Keratinocyte (primary cell): Measurements from ENCODE around the gene LSM3. TPM values are rescaled to one million over a fixed set of nuclear protein-coding genes. Genes with fewer than 3 reads are reported as not detected.
A peak's percentile ranks its signal among the peaks of the same experiment; 100 is the strongest.

ENCODE experiments used
- DNase-seq: peaks from one replicate; pipeline ENCODE4 v3.0.0-alpha.2; 2011; ENCODE audit warnings: low read depth, missing footprints, low spot score
- FAIRE-seq: peaks from 2 replicates; lab custom pipeline; 2011; peaks lifted over from hg19 to GRCh38; lab: Jason Lieb, UNC
- H2AFZ ChIP-seq: 2 replicates; pipeline ENCODE4 v1.6.0; 2012; ENCODE audit warnings: low read length, control low read depth, inconsistent platforms; ENCODE audit not compliant: control insufficient read depth
- H3K27ac ChIP-seq: 2 replicates; pipeline ENCODE4 v1.5.1; 2011; ENCODE audit warnings: low read length; ENCODE audit not compliant: control insufficient read depth, insufficient read depth
- H3K27me3 ChIP-seq: 3 replicates; pipeline ENCODE4 v1.6.0; 2011; ENCODE audit warnings: low read length; ENCODE audit not compliant: control insufficient read depth, insufficient read depth; ENCODE audit errors: extremely low read depth
- H3K36me3 ChIP-seq, 2 experiments: 2 replicates in 1 of 2; 3 replicates in 1 of 2; pipeline ENCODE4 v1.5.1; 2011; ENCODE audit warnings: low read length in 2 of 2, mild to moderate bottlenecking in 1 of 2; ENCODE audit not compliant: control insufficient read depth in 2 of 2, insufficient read depth in 2 of 2; ENCODE audit errors: extremely low read depth in 1 of 2
- H3K4me1 ChIP-seq: 3 replicates; pipeline ENCODE4 v1.5.1; 2011; ENCODE audit warnings: low read length; ENCODE audit not compliant: control insufficient read depth, insufficient read depth; ENCODE audit errors: extremely low read depth
- H3K4me2 ChIP-seq: 3 replicates; pipeline ENCODE4 v1.6.0; 2011; ENCODE audit warnings: low read depth, low read length; ENCODE audit not compliant: control insufficient read depth, insufficient read depth; ENCODE audit errors: extremely low read depth
- H3K4me3 ChIP-seq, 3 experiments: fragments of 200-600 bp in 1 of 3; sonication (generic) in 1 of 3; 2 replicates in 2 of 3; 3 replicates in 1 of 3; pipeline ENCODE4 v1.5.1; 2011 to 2016; ENCODE audit warnings: low read length in 3 of 3, mild to moderate bottlenecking in 3 of 3, control low read depth in 2 of 3, inconsistent platforms in 1 of 3, low read depth in 1 of 3, mixed read lengths in 1 of 3, mixed run types in 1 of 3, moderate library complexity in 1 of 3; ENCODE audit not compliant: control insufficient read depth in 2 of 3, insufficient read depth in 2 of 3; ENCODE audit errors: extremely low read depth in 1 of 3
- H3K79me2 ChIP-seq: 2 replicates; pipeline ENCODE4 v1.6.0; 2012; ENCODE audit warnings: low read length; ENCODE audit not compliant: control insufficient read depth, insufficient read depth
- H3K9ac ChIP-seq: 3 replicates; pipeline ENCODE4 v1.6.0; 2011; ENCODE audit warnings: low read length; ENCODE audit not compliant: control insufficient read depth, insufficient read depth; ENCODE audit errors: extremely low read depth
- H3K9me1 ChIP-seq: 3 replicates; pipeline ENCODE4 v1.6.0; 2011; ENCODE audit warnings: low read length; ENCODE audit not compliant: control insufficient read depth, insufficient read depth; ENCODE audit errors: extremely low read depth
- H3K9me3 ChIP-seq: 2 replicates; pipeline ENCODE4 v1.5.1; 2012; ENCODE audit warnings: low read depth, low read length; ENCODE audit not compliant: control insufficient read depth
- H4K20me1 ChIP-seq: 3 replicates; pipeline ENCODE4 v1.6.0; 2011; ENCODE audit warnings: low read length; ENCODE audit not compliant: control insufficient read depth, insufficient read depth; ENCODE audit errors: extremely low read depth
- CTCF ChIP-seq, 3 experiments: IDR thresholded peaks in 1 of 3; conservative IDR thresholded peaks in 1 of 3; optimal IDR thresholded peaks in 1 of 3; 2 replicates in 2 of 3; 3 replicates in 1 of 3; pipeline versions ENCODE3 to v1.5.1; 2011; ENCODE audit warnings: low read length in 3 of 3, mild to moderate bottlenecking in 3 of 3, moderate library complexity in 2 of 3, control low read depth in 1 of 3, inconsistent platforms in 1 of 3; ENCODE audit not compliant: insufficient read depth in 2 of 3; ENCODE audit errors: extremely low read depth in 1 of 3
- EZH2 ChIP-seq: IDR thresholded peaks from one replicate; pipeline ENCODE4 v1.6.1; 2012; ENCODE audit warnings: inconsistent platforms, mild to moderate bottlenecking, low read length, moderate library complexity
- dilution Hi-C: fragments of 300-500 bp; cut with MboI; formaldehyde crosslinking; loops from one replicate; pipeline ENCODE4 v1.7.0; 2020; ENCODE audit warnings: low sequenced_read_pairs; ENCODE audit not compliant: extremely low pct_ligation_motif_present
- polyA plus RNA-seq, 5 experiments: library from polyadenylated mRNA; depleted of rRNA in 3 of 5; stranded (reverse) in 3 of 5; stranded (forward) in 1 of 5; unstranded in 1 of 5; fragments of >200 nt; gene quantifications; 1 replicate in 1 of 5; 2 replicates in 3 of 5; 3 replicates in 1 of 5; pipeline versions ENCODE4 v1.2.1 to v1.2.3, GENCODE V29; 2011 to 2012; ENCODE audit warnings: missing spikeins in 2 of 5, low read depth in 1 of 5, low replicate concordance in 1 of 5

The LSM3 gene
- polyA plus RNA-seq, 1 donor (not counting 4 experiments of a cell fraction or from before 2014, with no cell fraction given) = 26.1 TPM

- no peaks in the 10 kb centered on the region for H4K20me1 ChIP-seq
- H3K4me3 ChIP-seq = no peak overlapping the region
- no peaks in the 10 kb centered on the region for H3K36me3 ChIP-seq
- H3K27ac ChIP-seq = no peak overlapping the region
- dilution Hi-C loops = no loop called here
- no peaks in the 10 kb centered on the region for H3K27me3 ChIP-seq
- H3K4me1 ChIP-seq = peaks cover 3% of the 10 kb centered on the region
- no peak overlapping the region for H3K4me2 ChIP-seq
- TF ChIP-seq EZH2 (no peak), CTCF (optimal IDR thresholded peaks at IDR 0.05 in 1 of 3, IDR thresholded peaks at IDR 0.05 in 1 of 3, conservative IDR thresholded peaks at IDR 0.05 in 1 of 3; ENCODE audit: extremely low read depth in 1 of 3, insufficient read depth in 2 of 3, low read length in 3 of 3) (no peak)
- DNase-seq = no peak
- FAIRE-seq = no peak
- H3K9me3 ChIP-seq = no peaks in the 10 kb centered on the region
- H3K9ac ChIP-seq = no peak overlapping the region
- H3K79me2 ChIP-seq = no peaks in the 10 kb centered on the region
- H2AFZ ChIP-seq = no peak overlapping the region
- H3K9me1 ChIP-seq = no peaks in the 10 kb centered on the region
These were observed 36.1 kb downstream of the LSM3 start for GRCh38 chr3:14214764-14215163.

GRCh38 chr3:14216257-14217048 is 37.8 kb downstream of the LSM3 start:
- no peaks in the 10 kb centered on the region for H3K27me3 ChIP-seq
- H2AFZ ChIP-seq = no peak overlapping the region
- no peaks in the 10 kb centered on the region for H3K9me1 ChIP-seq
- no peaks in the 10 kb centered on the region for H3K9me3 ChIP-seq
- no peak overlapping the region for H3K27ac ChIP-seq
- H3K9ac ChIP-seq = no peak overlapping the region
- H3K4me3 ChIP-seq = peak overlapping the region in 1 of 3 experiments; percentile 19
- DNase-seq = no peak
- H3K4me2 ChIP-seq = peak overlapping the region; percentile 41
- TF ChIP-seq CTCF (optimal IDR thresholded peaks at IDR 0.05 in 1 of 3, IDR thresholded peaks at IDR 0.05 in 1 of 3, conservative IDR thresholded peaks at IDR 0.05 in 1 of 3; ENCODE audit: extremely low read depth in 1 of 3, insufficient read depth in 2 of 3, low read length in 3 of 3) (peak in 1 of 3 experiments; percentile 32), EZH2 (no peak)
- dilution Hi-C loops = no loop called here
- H3K79me2 ChIP-seq = no peaks in the 10 kb centered on the region
- FAIRE-seq = no peak
- peaks cover 3% of the 10 kb centered on the region for H3K4me1 ChIP-seq
- no peaks in the 10 kb centered on the region for H4K20me1 ChIP-seq
- no peaks in the 10 kb centered on the region for H3K36me3 ChIP-seq
